ENCODE data around the gene EVC.

Gene EVC

DNA sequence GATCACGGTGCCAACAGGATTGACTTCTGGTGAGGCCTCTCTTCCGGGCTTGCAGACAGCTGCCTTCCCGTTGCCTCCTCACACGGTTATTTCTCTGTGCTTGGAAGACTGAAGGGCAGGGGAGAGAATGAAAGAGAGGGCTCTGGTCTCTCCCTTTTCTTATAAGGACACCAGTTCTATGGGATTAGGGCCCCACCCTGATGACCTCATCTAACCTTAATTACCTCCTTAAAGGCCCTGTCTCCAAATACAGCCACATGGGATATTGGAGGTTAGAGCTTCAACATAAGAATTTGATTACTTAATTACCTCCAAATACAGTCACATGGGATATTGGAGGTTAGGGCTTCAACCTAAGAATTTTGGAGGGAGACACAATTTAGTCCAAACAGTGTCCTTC, 46.5 kb downstream of the EVC start:
- DNase-seq = no peak

DNA sequence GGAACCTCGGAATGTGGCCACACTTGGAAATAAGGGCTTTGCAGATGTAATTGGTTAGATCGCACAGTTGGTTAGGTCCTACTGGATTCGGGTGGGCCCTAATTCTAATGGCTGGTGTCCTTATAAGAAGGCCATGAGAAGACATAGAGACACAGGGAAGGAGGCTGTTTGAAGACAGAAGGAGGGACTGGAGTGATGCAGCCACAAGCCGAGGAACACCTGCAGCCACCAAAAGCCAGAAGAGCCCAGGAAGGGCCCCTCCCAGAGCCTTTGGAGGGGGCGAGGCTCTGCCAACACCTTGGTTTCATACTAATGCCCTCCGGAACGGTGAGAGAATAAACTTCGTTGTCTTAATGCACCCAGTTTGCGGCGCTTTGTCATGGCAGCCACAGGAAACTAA, 47.0 kb downstream of the EVC start:
- no peak for DNase-seq

DNA sequence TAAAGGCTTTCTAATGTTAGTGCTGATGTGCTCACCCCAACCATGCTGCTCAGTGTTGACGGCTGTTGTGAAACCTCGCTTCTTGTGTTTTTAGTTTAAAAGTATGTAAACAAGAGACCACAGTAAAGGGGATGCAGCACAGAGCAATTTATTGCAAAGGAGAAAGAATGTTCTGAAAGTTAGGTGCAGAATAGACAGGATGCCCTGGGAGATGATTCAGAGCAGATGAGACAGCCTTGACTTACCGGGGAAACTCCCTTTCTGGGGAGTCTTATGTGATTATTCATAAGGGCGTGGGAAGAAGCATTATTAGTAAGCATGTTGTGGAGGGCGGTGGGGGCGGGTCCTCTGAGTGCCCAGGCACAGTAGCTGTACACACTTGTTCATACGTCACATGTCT, 47.7 kb downstream of the EVC start:
- no peak for DNase-seq

DNA sequence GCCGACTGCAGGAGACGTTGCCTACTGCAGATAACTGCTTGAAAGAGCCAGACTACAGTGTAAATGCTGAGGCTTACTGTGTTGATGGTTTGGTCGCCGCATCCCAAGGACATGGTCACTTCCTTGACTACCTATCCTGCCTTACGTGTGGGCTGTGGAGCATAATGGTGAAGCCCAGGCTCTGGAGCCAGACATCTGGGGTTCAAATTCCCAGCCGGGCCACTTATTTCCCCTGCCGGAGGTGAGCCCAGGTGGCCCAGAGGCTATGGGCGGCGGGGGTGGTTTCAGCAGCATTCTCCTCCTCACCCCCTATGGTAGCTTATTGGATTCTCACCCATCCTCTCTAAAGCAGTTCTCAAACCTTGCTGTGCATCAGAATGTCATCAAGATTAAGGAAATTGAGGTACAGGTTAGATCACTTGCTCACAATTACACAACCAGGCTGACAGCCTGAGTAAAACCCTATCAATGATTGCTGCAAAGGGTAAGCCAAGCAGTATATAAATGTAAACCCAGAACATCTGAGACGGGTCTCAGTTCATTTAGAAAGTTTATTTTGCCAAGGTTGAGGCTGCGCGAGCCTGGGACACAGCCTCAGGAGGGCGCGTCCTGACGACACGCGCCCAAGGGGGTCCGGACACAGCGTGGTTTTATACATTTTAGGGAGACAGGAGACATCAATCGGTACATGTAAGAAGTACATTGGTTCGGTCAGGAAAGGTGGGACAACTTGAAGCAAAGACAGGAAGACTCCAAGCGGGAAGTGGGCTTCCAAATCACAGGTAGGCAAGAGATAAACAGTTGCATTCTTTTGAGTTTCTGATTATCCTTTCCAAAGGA, 48.5 kb downstream of the EVC start:
- DNase-seq = no peak

DNA sequence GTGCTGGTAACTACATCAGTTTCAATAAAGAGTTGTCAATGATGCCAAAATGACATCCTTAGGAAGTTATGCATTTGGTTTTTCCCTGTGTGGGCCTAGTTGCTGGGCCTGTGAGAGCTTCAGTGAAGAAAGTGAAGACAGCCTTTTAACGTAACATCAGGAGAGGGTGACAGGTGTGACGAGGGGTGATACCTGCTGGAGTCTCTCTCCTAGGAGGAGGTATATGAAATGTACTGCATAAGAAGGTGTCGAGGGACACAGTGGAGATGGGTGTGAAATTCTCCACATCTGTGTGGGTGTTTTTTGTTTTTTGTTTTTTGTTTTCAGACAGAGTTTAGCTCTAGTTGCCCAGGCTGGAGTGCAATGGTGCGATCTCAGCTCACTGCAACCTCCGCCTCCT, 49.2 kb downstream of the EVC start:
- DNase-seq = no peak

DNA sequence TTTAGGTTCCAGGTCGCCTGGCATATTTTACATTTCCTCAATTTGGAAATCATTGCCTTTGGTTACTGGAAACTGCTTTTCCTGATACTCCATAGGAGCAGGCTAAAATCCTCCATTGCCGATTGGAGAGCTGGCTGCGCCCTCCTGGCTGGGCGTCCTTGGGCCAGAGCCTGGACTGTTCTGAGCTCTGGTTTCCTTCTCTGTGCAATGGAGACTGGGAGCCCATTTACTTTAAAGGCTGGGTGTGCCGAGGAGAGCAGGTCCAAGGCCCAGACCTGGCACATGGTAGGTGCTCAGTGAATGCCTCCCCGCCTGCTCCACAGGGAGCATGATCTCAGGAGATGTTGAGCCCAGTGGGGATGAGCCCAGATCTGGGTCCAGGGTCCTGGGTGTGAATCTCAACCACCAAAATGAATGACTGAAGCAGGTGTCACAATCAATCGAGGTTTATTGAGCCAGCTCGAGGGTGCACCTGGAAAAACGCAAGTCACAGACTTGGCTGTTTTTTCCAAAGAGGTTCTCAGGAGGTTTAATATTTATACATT, 50.0 kb downstream of the EVC start:
- no peak for DNase-seq

DNA sequence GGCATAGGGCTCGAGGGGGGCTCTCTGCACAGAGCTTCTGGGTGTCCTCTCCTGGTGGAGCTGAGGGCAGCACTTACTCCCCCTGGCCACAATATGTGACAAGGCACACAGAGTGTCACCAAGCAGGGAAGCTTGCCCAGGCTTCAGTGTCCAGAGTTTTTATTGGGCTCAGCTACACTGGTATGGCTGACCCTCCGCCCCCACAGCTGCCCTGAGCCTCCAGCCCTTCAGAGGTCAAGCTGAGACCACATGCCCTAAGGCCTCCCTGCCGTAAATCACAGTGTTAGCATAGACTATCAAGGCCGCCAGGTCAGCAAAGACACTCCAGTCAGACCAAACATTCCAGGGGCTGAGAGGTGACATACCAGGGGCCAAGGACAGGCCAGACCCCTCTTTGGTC, 59.0 kb downstream of the EVC start:
- no peak for DNase-seq

DNA sequence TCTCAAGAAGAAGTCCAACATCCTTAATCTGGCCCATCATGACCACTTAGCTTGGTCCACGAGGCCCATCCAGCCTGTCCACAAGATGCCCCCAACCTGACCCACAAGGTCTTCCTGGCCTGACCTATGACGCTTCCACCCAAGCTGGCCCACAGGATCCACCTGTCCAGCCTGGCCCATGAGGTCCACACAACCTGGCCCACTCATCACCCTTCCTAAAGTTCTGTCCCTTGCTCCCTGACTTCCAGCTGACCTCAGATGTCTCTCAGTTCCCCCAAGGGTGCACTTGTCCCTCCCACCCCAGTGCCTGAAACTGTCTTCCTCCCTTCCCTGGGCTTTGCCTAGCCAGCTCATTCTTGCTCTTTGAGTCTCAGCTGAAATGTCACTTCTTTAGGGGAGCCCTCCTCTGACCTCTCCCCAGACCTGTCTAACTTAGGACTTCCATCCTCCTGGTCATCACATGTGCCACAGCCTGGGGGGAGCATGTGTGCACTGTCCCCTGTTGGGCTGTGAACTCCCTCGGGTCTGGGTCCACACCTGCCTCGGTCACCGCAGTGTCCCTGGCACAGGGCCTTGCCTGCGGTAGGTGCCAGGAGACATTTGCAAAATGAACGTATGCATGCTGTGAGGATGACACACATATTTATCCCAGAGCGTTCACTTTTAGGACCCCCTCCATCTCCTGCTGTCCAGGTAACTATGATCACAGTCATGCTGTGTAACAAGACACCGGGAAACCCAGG, 61.7 kb downstream of the EVC start:
- DNase-seq = no peak

DNA sequence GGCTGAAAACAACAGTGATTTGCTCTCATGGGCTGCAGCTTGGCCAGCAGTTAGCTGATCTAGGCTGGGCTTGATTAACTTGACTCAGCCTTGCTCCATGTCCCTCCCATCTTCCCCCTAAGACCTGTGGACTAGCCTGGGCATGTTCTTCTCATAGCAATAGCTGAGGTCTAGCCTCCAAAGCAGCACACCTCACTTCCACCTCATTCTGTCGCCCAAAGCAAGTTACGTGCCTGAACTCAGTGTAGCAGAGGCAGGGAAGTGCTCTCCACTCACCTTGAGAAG, 62.2 kb downstream of the EVC start:
- no peak for DNase-seq

DNA sequence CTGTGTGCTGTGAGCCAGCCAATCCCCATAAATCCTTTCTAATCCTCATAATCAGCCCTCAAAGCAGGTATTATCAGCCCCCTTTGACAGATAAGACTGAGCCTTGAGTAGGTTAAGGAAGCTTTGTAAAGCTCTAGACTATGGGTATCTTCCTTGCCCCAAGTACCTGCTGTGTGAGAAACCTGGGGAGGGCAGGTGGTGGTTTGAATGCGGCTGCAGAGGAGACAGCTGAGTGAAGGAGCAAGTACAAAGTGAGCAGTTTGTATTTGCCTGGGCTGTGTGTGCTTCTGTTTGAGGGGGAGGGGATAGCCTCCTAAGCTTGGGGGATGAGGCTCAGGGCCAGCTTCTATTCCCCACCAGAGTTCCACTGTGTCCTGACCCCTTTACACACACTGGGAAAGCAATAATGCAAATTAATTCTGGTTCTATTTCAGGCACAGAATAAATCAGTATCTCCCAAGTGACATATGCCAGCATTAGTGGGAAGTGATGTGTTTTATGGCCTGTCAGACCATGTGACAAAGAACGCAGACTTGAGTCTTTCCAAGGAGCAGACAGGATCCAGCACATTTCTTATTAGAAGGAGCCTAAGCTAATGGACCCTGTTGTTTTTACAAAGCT, 63.5 kb downstream of the EVC start:
- DNase-seq = no peak

DNA sequence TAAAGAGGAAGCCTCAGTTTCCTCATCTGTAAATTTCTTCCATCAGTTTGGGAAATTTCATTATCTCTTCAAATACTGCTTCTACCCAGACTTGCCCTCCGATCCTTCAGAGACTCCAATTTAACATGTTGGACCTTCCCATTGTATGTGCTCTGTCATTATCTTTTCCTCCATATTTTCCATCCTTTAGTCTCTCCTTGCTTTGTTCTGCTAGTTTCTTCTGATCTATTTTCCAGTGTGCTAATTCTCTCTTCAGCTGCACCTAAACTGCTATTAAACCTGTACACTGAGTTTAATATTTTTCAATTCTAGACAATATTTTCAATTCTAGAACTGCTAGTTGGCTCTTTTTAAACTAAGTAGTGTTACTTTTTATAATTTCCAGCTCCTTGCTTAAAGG, 65.5 kb downstream of the EVC start:
- no peak for DNase-seq

DNA sequence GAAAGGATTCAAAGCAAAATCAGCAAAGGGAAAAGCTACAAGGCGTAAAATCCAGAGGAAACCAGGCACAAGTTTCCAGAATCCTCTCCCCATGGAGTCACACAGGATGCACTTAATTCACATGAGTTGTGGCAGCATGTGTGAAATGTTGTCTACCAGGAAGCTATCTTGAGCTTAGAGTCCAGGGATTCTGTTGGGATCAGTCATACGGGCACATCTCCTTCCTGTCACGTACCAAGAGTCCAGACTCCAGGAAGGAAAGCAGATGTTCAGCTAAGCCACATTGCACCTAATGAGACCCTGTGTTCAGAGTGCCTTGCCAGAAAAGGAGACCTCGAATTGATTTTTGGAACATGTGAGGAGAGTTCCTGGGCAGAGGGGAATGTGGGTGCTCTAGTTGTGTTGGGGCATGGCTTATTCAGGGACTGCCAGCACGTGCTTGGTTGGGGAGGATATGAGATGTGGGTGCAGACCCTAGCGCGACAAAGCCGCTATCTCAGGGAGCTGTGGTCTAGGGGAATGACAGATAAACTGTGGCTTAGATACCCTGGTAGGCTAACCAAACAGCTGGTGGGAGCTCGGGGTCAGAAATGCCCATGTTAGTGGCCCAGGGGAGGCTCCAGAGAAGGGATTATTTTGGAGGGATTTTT, 70.0 kb downstream of the EVC start:
- DNase-seq = no peak

DNA sequence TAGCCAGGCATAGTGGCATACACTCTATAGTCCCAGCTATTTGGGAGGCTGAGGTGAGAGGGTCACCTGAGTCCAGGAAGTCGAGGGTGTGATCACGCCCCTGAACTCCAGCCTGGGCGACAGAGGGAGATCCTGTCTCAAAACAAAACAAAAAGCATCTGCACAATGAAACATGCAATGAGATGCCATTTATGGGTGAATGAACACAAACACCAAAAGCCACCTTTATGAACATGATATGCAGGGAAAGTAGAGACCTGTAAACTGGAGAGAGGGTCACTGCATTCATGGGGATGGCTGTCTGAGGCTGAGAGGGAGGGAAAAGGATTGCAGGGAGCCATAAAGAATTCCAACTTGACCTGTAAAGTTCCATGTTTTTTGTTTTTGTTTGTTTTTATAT, 70.7 kb downstream of the EVC start:
- no peak for DNase-seq

DNA sequence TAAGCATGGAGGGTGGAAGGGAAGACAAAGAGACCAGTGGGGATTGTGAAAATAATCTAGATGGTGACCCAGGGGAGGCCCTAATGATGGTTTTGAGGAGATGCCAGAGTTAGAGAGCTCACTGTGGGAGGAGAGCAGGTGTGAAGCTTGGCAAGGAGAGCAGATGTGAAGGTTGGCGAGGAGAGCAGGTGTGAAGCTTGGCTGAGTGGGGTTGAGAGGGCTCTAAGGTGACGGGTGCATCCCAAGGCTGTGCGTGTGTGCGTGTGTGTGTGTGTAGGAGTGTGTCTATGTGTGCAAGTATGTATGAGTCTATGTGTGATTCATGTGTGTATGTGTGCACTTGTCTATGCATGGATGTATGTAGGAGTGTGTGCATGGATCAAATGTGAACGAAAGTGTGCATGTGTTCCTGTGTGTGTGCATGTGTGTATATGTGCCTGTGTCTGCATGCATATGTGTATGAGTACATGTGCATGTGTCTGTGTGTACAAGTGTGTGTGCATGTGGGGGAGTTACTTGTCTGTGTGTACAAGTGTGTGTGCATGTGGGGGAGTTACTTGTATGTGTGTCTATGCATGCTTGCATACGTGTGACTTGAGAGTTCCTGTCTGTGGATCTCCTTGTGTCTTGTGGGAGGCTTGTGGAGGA, 72.0 kb downstream of the EVC start:
- DNase-seq = no peak

DNA sequence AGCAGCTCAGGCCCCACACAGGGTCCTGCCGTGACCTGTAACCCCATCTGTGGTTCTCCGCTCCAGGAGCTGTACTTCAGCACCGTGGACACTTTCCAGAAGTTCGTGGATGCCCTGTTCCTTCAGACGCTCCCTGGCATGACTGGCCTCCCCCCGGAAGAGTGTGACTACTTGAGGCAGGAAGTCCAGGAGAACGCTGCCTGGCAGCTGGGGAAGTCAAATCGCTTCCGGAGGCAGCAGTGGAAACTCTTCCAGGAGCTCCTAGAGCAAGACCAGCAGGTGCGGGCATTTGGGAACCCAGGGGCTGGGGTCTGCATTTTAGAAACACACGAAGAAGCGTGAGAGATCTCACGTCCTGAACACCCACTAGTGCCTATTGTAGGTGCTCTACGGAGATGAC, 72.5 kb downstream of the EVC start:
- DNase-seq = no peak

DNA sequence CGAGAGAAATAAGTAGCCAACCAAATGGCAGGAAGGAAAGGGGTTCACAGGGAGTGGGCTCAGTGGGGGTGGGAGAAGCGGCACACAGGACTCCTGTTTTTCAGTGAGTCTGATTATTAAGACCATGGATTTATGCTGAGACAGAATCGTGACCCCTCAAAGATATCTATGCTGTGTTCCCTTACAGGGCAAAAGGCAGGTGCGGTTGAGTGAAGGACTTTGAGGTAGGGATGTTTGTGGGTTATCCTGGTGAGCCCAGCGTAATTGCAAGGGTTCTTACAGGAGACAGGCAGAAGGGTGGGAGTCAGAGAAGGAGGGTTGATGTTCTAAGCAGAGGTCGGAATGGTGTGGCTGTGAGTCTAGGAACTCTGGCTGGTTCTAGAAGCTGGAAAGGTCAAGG, 73.0 kb downstream of the EVC start:
- no peak for DNase-seq

DNA sequence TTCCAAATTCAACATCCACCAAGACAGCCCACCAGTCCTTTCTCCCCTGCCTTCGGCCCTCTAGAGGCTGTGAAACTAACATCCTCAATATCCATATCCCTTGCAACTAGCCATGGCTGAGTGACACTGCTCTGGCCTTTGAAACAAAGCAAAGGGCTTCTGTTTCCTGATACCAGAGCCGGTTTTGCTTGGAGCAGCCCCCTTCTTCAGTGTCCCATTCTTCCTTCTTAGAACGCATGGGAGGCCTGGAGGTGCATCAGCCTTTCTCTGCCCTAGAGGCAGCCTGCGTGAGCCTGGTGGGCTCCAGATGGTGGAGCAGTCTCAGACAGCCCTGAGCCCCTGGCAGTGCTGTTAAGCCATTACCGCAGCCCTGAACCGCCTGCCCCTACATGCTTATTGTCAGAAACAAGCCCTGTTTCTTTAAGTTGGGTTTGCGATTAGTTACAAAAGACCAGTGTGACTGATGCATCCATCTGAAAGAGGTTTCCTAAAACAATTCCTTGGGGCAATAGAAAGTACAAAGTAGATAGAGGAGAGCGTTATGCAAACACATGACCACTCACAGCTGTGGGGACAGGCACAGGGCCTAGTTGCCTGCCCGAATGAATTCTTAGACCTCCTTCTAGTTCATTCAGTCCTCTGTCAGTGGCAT, 74.1 kb downstream of the EVC start:
- DNase-seq = no peak

DNA sequence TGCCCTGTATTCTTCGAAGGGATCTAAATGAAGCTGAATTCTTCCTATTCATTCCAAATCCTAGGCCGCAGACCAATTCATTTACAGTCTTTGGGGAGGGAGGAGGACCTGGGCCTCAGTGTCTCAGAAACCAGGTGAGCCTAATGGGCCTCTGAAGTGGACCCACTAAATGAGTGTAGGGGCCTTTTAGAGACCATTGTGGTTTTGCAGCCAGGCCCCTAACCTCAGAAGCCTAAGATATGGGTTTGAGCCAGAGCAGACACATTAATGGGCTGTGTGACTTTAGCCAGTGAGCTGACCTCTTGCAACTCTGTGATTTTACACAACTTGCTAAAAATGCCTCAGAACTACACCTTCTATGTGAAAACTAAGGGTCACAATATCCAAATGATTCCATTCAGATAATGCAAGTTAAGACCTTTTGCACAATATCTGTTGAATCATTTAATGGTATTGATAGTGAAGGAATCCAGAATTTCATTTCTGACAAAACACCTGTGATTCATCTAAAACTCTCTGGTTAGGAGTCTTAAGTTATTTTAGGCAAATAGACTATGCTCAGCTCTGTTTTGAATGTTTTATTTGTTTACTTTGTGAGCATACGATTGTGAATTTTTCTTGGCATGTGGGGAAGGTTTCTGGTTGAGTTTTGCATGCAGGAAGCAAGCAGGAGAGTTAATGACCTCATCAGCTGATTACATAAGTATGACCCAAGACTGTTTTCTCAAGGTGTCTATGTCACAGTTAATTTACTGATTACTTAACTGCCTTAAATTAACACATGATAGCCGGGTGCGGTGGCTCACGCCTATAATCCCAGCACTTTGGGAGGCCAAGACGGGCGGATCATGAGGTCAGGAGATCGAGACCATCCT, 75.0 kb downstream of the EVC start:
- no peak for DNase-seq

DNA sequence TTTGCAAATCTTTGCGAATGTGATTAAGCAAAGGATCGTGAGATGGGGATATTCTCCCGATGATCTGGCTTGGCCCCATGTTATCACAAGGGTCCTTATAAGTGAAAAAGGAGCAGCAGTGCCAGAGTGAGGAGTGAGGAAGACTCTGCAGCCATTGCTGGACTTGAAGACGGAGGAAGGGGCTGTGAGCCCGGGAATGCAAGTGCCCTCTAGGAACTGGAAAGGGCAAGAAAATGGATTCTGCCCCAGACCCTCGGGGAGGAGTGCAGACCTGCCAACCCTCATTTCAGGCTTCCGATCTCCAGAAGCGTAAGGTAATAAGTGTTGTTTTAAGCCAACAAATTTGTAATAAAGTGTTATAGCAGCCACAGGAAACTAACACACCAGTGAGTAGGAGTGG, 76.3 kb downstream of the EVC start:
- DNase-seq = no peak

DNA sequence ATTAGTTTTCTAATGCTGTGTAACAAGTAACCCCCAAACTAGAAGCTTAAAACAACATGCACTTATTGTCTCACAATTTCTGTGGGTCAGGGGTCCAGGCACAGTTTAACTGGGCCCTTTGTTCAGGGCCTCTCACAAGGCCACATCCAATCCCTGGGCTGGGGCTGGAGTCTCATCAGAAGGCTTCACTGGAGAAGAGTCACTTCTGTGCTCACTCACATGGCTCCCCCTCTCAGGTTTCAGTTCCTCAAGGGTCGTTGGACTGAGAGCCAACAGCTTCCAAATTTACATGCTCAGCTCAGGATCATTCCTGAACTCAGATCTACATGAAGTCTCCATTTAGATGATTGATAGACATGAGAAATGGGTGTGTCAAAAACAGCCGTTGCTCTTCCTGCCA, 77.1 kb downstream of the EVC start:
- no peak for DNase-seq

DNA sequence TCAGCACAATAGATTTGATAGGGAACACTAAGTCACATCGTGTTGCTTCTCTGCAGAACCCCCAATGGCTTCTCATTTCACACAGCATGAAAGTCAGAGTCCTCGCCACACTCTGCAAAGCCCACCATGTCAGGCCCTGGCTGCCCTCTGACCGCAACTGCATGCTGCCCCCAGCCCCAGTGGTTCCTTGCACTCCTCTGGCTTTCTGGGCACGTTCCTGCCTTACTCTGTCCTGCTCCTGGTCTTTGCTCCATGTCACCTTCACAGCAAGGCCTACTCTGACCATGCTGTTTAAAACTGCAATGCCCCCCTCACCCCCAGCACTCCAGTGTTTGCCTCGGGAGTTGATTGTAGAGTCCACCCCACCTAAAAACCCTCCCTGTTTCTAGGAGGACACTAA, 78.1 kb downstream of the EVC start:
- no peak for DNase-seq

DNA sequence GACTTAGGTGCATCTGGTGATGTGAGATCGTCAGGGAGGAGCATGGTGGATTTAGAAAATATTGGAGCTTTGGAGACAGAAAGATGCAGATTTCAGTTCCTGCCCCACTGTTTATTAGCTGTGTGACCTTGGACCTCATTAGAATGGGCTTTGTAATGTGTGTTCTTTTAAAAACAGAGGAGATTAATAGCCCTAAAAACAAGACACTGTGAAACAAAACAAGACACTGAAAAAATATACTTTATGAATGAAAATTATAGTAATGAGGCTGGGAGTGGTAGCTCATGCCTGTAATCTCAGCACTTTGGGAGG, 79.5 kb downstream of the EVC start:
- DNase-seq = no peak
